Measurements from ENCODE around the gene SCAMP1. TPM values are rescaled to one million over a fixed set of nuclear protein-coding genes. Genes with fewer than 3 reads are reported as not detected.
"Not testable (repeated sequence)": the region's sequence is repeated elsewhere in the genome, so short reads cannot be mapped to it uniquely, and the experiment has no call there.

SCAMP1 gene
- total and polyA plus RNA-seq, 10 donors, result 3.7 to 28.2 (median 21.7) TPM

DNA sequence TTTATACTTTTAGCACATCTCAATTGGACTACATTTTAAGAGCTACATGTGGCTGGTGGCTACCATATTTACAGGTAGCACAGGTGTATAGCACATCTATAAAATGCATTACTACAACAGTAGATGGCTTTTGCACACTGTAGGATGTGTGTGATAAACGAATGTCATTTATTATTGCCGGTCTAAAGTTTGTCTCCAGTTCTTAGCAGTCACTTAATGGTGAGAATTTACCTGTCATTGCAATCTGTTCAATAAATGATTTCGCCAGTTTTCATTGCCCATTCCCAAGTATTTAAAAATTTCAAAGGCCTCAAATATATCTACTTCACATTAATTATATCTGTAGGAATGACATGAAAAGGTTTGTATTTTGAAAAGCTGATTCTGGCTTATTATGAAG, 15.9 kb downstream of the SCAMP1 start:
- H3K9me3 ChIP-seq, result no peaks in the 10 kb centered on the region
- H3K36me3 ChIP-seq, result peaks cover 0 to 3% (median 0%) of the 10 kb centered on the region in 6 donors
- no peak for TF ChIP-seq POLR2AphosphoS5 (IDR thresholded peaks at IDR 0.05)
- no peak for TF ChIP-seq POLR2A (IDR thresholded peaks at IDR 0.05)
- TF ChIP-seq, protein P1, sequence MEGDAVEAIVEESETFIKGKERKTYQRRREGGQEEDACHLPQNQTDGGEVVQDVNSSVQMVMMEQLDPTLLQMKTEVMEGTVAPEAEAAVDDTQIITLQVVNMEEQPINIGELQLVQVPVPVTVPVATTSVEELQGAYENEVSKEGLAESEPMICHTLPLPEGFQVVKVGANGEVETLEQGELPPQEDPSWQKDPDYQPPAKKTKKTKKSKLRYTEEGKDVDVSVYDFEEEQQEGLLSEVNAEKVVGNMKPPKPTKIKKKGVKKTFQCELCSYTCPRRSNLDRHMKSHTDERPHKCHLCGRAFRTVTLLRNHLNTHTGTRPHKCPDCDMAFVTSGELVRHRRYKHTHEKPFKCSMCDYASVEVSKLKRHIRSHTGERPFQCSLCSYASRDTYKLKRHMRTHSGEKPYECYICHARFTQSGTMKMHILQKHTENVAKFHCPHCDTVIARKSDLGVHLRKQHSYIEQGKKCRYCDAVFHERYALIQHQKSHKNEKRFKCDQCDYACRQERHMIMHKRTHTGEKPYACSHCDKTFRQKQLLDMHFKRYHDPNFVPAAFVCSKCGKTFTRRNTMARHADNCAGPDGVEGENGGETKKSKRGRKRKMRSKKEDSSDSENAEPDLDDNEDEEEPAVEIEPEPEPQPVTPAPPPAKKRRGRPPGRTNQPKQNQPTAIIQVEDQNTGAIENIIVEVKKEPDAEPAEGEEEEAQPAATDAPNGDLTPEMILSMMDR (IDR thresholded peaks at IDR 0.05 in 8 of 11, conservative IDR thresholded peaks at IDR 0.05 in 3 of 11), result no peak
- DNase-seq, result no peak
- WGBS, 5 donors, result 88 to 95% (median 93%) methylated on average over 3 of the region's 3 CpGs
- no peak overlapping the region for H3K4me3 ChIP-seq
- intact Hi-C loops (cut with DNase I; ENCODE audit: low total_unique reads), result no loop called here
- no peaks in the 10 kb centered on the region for H3K27me3 ChIP-seq (replicated peaks in 1 of 7)
- H3K4me1 ChIP-seq, result peaks cover 0 to 8% (median 0%) of the 10 kb centered on the region in 6 donors
- H3K27ac ChIP-seq, result no peak overlapping the region

DNA sequence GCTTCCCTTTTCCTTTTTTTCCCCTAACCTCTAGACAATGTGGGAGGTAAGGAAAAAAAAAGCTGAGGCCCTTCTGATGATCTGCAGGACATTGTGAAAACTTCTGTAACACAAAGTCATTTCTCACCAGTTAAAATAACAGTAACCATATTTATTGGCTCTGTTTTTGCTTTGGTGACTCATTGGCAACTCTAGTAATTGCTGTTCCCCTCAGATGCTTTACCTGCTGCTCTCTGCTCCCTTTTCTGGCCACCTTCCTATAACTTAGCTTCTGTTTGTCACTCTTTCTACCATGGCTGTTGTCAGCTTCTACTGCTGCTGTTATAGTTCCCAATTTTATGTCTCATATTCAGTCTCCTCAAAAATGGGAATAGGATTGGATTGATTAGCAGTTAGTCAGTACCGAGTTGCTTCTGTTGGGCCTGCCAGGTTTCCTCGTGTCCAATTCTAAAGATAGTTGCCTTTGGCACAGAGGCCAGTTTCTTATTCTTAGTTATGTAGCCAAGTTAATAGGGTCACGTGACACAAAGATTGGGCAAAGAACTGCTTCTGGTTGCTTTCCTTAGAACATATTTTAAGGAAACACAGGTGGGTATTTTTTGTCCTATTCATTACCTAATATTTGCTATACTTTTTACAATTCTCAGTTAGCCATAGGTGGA, 16.8 kb downstream of the SCAMP1 start:
- Histone ChIP-seq H3K4me3 (no peak overlapping the region), H3K4me1 (peaks cover 0 to 8% (median 0%) of the 10 kb centered on the region in 6 donors), H3K27ac (no peak overlapping the region), H3K36me3 (peaks cover 0 to 3% (median 0%) of the 10 kb centered on the region in 6 donors), H3K27me3 (replicated peaks in 1 of 7) (no peaks in the 10 kb centered on the region), H3K9me3 (no peaks in the 10 kb centered on the region)
- intact Hi-C loops (cut with DNase I; ENCODE audit: low total_unique reads), result no loop called here
- WGBS, 5 donors, result 72 to 94% (median 81%) methylated on average over 3 of the region's 3 CpGs
- no peak for TF ChIP-seq POLR2A (IDR thresholded peaks at IDR 0.05)
- TF ChIP-seq, protein P1 (IDR thresholded peaks at IDR 0.05 in 8 of 11, conservative IDR thresholded peaks at IDR 0.05 in 3 of 11), result no peak
- no peak for TF ChIP-seq POLR2AphosphoS5 (IDR thresholded peaks at IDR 0.05)
- no peak for DNase-seq

DNA sequence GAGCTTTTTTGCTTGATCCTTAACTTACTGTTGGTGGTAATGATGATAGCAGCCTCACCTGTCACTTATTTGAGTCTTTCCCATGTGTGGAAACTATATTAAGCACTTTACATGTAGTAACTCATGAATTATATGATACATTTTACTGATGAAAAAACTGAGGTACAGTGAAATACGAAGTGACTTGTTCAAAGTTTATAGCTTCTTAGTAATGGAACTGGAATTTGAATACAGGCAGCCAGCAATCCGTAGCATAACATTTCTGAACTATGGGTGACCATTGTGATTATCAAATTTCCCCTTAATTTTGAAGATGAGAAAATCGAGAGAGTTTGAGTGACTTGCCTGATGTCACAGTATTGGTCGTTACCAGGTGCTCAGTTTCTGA, 17.3 kb downstream of the SCAMP1 start:
- intact Hi-C loops (cut with DNase I; ENCODE audit: low total_unique reads), result no loop called here
- H3K36me3 ChIP-seq, result peaks cover 0 to 3% (median 0%) of the 10 kb centered on the region in 6 donors
- no peak overlapping the region for H3K4me3 ChIP-seq
- H3K9me3 ChIP-seq, result no peaks in the 10 kb centered on the region
- 91 to 95% (median 93%) methylated on average over 4 of the region's 4 CpGs for WGBS, 5 donors
- no peak overlapping the region for H3K27ac ChIP-seq
- TF ChIP-seq POLR2AphosphoS5 (IDR thresholded peaks at IDR 0.05) (no peak), POLR2A (IDR thresholded peaks at IDR 0.05) (no peak)
- TF ChIP-seq, protein P1 (IDR thresholded peaks at IDR 0.05 in 8 of 11, conservative IDR thresholded peaks at IDR 0.05 in 3 of 11), result no peak
- H3K4me1 ChIP-seq, result peaks cover 0 to 8% (median 0%) of the 10 kb centered on the region in 6 donors
- H3K27me3 ChIP-seq (replicated peaks in 1 of 7), result no peaks in the 10 kb centered on the region
- no peak for DNase-seq

DNA sequence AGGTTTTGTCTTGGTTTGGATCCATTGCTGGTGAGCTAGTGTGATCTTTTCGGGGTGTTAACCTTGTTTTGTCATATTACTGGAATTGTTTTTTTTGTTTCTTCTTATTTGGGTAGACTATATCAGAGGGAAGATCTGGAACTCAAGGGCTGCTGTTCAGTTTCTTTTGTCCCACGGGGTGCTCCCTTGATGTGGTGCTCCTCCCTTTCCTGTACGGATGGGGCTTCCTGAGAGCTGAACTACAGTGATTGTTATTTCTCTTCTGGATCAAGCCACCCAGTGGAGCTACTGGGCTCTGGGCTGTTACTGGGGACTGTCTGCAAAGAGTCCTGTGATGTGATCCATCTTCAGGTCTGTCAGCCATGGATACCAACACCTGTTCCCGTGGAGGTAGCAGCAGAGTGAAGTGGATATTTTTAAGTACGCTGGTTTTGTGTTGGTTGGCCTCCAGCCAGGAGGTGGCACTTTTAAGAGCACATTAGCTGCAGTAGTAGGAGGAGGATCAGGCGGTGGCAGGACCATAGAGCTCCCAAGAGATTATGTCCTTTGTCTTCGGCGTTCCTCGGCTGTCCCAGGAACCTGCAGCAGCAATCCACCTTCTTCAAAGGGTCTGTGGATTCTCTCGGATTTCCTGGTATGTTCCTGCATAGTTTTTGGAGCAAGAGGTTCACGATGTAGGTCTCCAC, 27.2 kb downstream of the SCAMP1 start:
- Histone ChIP-seq H3K9me3 (peaks cover 9 to 50% (median 38%) of the 10 kb centered on the region in 8 donors), H3K36me3 (peaks cover 0 to 19% (median 0%) of the 10 kb centered on the region in 6 donors), H3K27ac (no peak overlapping the region), H3K4me3 (no peak overlapping the region), H3K4me1 (no peaks in the 10 kb centered on the region), H3K27me3 (replicated peaks in 1 of 7) (no peaks in the 10 kb centered on the region)
- intact Hi-C loops (cut with DNase I; ENCODE audit: low total_unique reads), result no loop called here
- no peak for DNase-seq
- no peak for TF ChIP-seq POLR2A (IDR thresholded peaks at IDR 0.05)
- TF ChIP-seq POLR2AphosphoS5 (IDR thresholded peaks at IDR 0.05), result no peak
- TF ChIP-seq, protein P1 (IDR thresholded peaks at IDR 0.05 in 8 of 11, conservative IDR thresholded peaks at IDR 0.05 in 3 of 11), result no peak
- WGBS, 5 donors, result 82 to 92% (median 90%) methylated on average over 11 of the region's 11 CpGs

DNA sequence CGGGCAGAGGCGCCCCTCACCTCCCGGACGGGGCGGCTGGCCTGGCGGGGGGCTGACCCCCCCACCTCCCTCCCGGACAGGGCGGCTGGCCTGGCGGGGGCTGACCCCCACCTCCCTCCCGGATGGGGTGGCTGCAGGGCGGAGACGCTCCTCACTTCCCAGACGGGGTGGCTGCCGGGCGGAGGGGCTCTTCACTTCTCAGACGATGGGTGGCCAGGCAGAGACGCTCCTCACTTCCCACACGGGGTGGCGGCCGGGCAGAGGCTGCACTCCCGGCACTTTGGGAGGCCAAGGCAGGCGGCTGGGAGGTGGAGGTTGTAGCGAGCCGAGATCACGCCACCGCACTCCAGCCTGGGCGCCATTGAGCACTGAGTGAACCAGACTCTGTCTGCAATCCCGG, 30.9 kb downstream of the SCAMP1 start:
- H3K4me1 ChIP-seq; H3K27me3 ChIP-seq (replicated peaks in 1 of 7); DNase-seq; H3K4me3 ChIP-seq; intact Hi-C loops (cut with DNase I; ENCODE audit: low total_unique reads); H3K27ac ChIP-seq: not testable (repeated sequence)
- 92 to 99% (median 98%) methylated on average over 9 to 26 of the region's 28 CpGs; no CpG with 5 or more reads in 1 of the 5 donors for WGBS, 5 donors
- Histone ChIP-seq H3K36me3 (peaks cover 0 to 26% (median 0%) of the 10 kb centered on the region in 6 donors), H3K9me3 (peaks cover 3 to 17% (median 15%) of the 10 kb centered on the region in 8 donors)

Measured in spleen (tissue), 11 donors.